ENCODE results near the gene MED13L.

Gene MED13L

GRCh38 chr12:115973066-115973465, 304.4 kb downstream of the MED13L start:
- no peak for DNase-seq (ENCODE audit: low spot score)

GRCh38 chr12:115972241-115972640, 305.3 kb downstream of the MED13L start:
- no peak for DNase-seq (ENCODE audit: low spot score)

- DNase-seq (ENCODE audit: low spot score), result no peak
Measured at GRCh38 chr12:115968211-115968610, 309.3 kb downstream of the MED13L start.

GRCh38 chr12:115966376-115966775, 311.1 kb downstream of the MED13L start:
- DNase-seq (ENCODE audit: low spot score), result no peak

- no peak for DNase-seq (ENCODE audit: low spot score)
Measured at GRCh38 chr12:115964626-115965025, 312.9 kb downstream of the MED13L start.

- no peak for DNase-seq (ENCODE audit: low spot score)
Measured at GRCh38 chr12:115964214-115964613, 313.3 kb downstream of the MED13L start.

- no peak for DNase-seq (ENCODE audit: low spot score)
Measured at GRCh38 chr12:115962216-115962615, 315.3 kb downstream of the MED13L start.

- no peak for DNase-seq (ENCODE audit: low spot score)
Measured at GRCh38 chr12:115960868-115961802, 316.4 kb downstream of the MED13L start.

GRCh38 chr12:115957686-115958290, 319.7 kb downstream of the MED13L start:
- no peak for DNase-seq (ENCODE audit: low spot score)

- no peak for DNase-seq (ENCODE audit: low spot score)
Measured at GRCh38 chr12:115956659-115957058, 320.8 kb downstream of the MED13L start.

GRCh38 chr12:115956236-115956635, 321.3 kb downstream of the MED13L start:
- no peak for DNase-seq (ENCODE audit: low spot score)

GRCh38 chr12:115953450-115953849, 324.0 kb downstream of the MED13L start:
- DNase-seq (ENCODE audit: low spot score), result no peak

GRCh38 chr12:115953031-115953430, 324.5 kb downstream of the MED13L start:
- no peak for DNase-seq (ENCODE audit: low spot score)

GRCh38 chr12:115950959-115951358, 326.5 kb downstream of the MED13L start:
- no peak for DNase-seq (ENCODE audit: low spot score)

GRCh38 chr12:115949675-115950074, 327.8 kb downstream of the MED13L start:
- DNase-seq (ENCODE audit: low spot score), result no peak

- DNase-seq (ENCODE audit: low spot score), result no peak
Measured at GRCh38 chr12:115947696-115948062, 329.8 kb downstream of the MED13L start.

- DNase-seq (ENCODE audit: low spot score), result no peak
Measured at GRCh38 chr12:115946867-115947695, 330.4 kb downstream of the MED13L start.

- DNase-seq (ENCODE audit: low spot score), result no peak
Measured at GRCh38 chr12:115946092-115946491, 331.4 kb downstream of the MED13L start.

- DNase-seq (ENCODE audit: low spot score), result no peak
Measured at GRCh38 chr12:115945491-115945885, 332.0 kb downstream of the MED13L start.

GRCh38 chr12:115944837-115945490, 332.5 kb downstream of the MED13L start:
- DNase-seq (ENCODE audit: low spot score), result no peak

- no peak for DNase-seq (ENCODE audit: low spot score)
Measured at GRCh38 chr12:115944392-115944742, 333.1 kb downstream of the MED13L start.
